ENCODE results near the gene FBXW11.
"Not testable (repeated sequence)": the region's sequence is repeated elsewhere in the genome, so short reads cannot be mapped to it uniquely, and the experiment has no call there.

The FBXW11 gene

DNA sequence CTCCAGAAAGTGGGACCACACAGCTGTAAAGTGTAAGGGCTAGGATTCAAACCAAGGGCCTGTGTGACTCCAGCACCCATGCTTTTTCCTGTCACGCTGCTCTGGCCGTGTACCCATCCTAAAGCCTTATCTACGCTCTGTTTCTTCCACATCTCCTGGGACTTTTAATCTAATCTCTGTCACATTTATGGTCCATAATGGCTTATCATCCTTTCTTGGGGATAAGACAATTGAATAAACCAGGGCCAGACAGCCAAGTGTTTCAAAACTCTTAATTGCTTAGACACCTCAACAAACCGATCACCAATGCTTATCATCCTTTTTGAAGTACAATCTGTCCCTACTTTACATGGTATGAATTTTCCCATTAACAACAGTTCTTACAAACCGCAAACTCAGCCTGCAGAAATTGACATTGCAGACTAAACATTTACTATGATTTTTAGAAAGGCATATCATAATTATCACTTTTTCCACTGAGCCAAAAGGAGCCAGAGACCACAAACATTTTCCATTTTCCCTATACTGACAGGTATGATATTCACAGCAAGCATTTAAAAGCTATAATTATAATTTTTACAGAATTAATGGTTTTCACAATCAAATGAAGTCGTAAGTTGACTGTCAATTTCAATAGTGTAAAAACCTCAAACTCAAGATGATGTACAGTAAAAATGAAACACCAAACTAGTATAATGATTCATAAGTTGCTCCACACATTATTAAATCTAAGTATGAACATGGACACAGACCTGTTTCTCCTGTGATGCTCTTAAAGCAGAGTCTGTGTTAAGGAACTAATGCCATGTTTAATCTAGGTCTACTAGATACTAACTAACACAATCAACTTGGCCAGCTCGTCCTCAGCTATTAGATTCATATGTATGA lies 99.5 kb downstream of the FBXW11 start:
- DNase-seq, result no peak

- no peak for DNase-seq
These were observed 100.3 kb downstream of the FBXW11 start for GRCh38 chr5:171906066-171906570.

DNA sequence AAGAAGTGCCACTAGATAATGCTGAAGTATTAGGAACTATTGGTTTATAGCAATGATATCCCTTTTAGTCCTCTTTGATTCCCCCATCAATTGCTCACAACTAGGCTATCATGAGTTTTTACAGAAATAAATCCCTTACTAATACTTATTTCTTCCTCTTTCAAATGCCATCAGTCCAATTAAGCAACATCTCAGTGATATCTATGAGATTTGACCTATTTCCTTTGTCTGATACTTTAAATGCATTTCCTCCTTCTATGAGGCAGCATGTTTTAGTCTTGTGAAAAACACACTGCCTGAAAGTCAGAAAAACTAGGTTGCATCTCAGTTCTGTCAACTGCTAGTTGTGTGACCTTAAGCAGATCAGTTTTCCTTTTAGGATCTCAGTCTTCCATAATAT lies 101.6 kb downstream of the FBXW11 start:
- no peak for DNase-seq

DNA sequence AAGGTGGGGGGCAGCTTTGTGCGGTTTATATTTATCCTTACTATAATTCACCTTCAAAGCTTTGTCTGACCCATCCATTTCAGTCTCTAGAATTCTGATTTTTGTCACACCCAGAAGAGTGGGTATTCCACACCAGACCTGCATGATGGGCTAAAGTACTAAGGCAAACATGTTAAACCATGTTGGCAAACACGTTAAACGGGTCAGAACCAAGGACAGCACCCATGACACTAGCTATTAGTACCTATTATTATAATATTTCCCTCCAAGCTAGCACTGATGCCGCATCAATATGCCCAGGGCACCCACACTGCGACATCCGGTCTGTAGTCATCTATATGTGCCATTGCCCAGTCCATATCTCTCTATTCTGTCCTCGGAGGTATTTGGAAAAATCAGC lies 104.7 kb downstream of the FBXW11 start:
- no peak for DNase-seq

- no peak for DNase-seq
These were observed 106.6 kb downstream of the FBXW11 start for GRCh38 chr5:171899792-171900191.

DNA sequence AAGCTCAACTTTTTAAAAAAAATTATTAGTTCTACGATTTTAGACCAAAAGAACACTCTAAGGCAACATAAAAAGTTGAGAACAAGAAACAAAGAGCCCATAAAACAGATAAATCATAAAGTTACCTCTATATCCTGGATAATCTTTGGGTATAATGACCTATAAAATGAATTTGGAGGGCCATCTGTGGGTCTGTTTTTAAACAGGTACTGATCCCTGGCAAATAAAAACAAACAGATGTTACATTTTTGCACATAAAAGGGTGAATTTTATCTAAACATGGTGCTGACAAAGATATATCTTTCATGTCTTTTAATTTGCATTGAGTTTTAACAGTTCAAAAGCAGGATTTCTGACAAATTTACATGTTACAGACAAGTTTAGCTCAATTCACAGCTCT lies 107.6 kb downstream of the FBXW11 start:
- DNase-seq, result no peak

- no peak for DNase-seq
These were observed 108.1 kb downstream of the FBXW11 start for GRCh38 chr5:171898386-171898785.

DNA sequence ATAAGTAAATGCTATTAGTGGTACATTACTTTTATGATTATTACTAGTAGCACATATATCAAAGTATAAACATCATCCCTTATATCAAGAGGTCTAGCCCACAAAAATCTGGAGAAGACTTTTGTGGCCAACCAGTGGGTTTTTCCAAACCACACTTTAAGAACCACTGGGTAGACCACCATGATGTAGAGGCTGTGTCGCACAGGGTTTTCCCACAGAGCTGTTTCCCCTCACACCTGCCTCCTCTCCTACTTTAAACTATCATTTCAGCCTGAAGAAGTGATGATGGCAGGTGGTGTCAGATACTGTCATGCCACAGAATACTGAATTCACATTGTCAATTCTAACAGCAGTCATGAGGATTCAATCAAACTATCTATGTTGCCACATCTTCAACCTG lies 109.2 kb downstream of the FBXW11 start:
- no peak for DNase-seq

GRCh38 chr5:171895081-171895480 lies 111.4 kb downstream of the FBXW11 start:
- no peak for DNase-seq

GRCh38 chr5:171893290-171893886 lies 113.0 kb downstream of the FBXW11 start:
- DNase-seq, result no peak

- DNase-seq, result no peak
These were observed 114.8 kb downstream of the FBXW11 start for GRCh38 chr5:171891595-171891994.

GRCh38 chr5:171891150-171891549 lies 115.3 kb downstream of the FBXW11 start:
- no peak for DNase-seq

DNA sequence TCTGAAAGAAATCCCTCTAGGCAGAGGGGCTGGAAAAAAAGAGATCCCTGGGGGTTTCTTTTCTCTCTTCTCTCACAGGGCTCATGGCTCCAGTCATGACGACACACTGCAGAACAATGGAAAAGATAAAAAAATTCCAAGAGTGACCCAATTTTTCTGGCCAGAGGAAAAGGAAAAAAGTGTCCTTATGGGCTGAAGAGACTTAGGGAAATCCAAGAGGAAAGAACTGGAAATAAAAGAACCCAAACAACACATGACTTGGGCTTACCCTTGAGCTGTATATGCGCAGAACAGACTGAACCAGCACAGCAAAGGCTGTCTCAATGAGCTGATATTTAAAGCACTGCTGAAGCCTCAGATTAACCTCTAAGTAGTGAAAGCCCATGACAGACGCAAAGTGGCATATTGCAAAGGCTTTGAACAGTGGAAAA lies 118.4 kb downstream of the FBXW11 start:
- no peak for DNase-seq

GRCh38 chr5:171886037-171886436 lies 120.4 kb downstream of the FBXW11 start:
- DNase-seq, result not testable (repeated sequence)

DNA sequence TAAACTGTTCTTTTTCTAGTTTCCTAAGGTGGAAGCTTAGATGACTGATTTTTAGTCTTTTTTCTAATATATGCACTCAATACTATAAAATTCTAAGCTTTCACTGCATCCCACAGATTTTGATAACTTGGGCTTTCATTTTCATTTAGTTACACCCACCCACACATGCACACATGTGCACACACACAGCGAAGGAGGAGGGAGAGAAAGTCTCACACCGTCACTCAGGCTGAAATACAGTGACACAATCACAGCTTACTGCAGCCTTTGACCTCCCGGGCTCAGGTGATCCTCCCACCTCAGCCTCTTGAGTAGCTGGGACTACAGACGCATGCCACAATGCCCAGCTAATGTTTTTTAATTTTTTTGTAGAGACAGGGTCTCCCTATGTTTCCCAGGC lies 124.3 kb downstream of the FBXW11 start:
- DNase-seq, result no peak

GRCh38 chr5:171874234-171874633 lies 132.2 kb downstream of the FBXW11 start:
- no peak for DNase-seq

- no peak for DNase-seq
These were observed 133.8 kb downstream of the FBXW11 start for GRCh38 chr5:171872666-171873065.

- no peak for DNase-seq
These were observed 134.7 kb downstream of the FBXW11 start for GRCh38 chr5:171871711-171872110.

DNA sequence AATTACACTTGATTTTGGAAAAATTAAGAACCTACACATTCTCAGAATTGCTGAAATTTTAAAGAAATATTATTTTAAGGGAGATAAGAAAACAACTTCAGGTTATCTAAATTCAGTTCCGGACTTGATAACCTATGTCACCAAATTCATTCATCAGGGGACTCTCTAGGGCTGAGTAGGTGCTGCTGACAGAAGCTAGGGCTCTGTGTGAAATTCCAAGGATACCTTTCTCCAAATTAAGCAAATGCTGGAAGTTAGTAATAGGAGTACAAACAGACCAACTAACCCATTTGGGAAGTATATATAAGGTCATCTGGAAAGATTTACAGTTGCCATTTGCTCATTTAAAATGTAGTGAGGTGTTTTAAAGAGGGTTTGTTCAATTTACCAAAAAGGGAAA lies 136.5 kb downstream of the FBXW11 start:
- DNase-seq, result no peak

GRCh38 chr5:171868236-171868635 lies 138.2 kb downstream of the FBXW11 start:
- DNase-seq, result no peak

GRCh38 chr5:171867786-171868185 lies 138.7 kb downstream of the FBXW11 start:
- no peak for DNase-seq

DNA sequence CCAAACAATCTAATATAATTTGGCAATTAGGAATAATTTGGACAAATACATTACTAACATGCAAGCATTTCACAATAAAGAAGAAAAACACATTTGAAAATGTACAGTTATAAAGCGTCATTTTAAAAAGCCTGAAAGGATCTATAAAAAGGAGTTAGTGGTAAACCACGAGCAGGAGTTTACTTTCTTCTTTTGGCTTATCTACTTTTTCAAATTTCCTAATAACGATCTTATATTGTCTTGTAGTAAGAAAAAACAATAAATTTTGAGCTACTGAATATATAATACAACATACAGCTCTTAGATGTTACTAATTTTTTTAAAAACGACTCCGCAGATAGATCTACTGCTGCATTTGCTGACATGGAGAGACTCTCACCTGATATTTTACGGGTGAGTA lies 141.0 kb downstream of the FBXW11 start:
- no peak for DNase-seq

DNA sequence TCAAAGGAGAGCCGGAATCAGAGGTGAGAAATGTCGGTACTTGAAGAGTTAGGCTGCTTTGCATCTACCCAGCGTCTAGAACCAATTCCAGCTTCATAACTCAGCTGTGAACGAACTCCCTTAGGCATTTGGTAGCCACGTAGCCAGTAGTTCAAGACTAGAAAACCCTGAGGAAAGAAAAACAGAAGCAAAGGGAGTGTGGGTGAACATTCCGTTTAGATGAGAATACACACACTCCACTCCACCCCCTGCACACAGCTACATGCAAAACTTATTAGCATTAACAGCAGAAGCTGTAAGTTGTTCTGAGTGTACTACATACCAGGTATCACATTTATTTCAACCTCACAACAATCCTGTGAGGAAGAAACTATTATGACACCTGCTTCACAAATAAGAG lies 142.5 kb downstream of the FBXW11 start:
- no peak for DNase-seq

DNA sequence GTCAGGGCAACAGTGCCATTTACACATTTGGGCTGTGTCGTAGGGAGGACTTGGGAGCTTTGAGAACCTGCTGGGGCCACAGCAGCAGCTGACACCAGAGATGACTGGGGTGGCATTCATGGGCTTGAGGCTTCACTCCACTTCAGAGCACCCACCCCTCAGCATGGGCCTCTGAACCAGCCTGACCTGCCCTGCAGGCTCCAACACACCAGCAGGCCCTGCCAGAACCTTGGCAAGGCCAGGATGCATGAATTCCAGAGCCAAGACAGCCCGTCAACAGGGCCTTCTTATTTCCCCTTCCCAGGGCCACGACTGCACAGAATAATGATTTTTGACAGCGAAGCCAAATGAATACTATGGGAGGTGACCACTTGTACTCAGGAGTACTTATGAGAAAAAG lies 143.8 kb downstream of the FBXW11 start:
- no peak for DNase-seq
